Stimulated activated CD8-positive, alpha-beta memory T cell treated with anti-CD3 and anti-CD28 coated beads, Interleukin-15, amount 100 ng/mL, for 48 hours (primary cell): ENCODE results near the gene GGA1.

Source experiments
- DNase-seq, 2 donors: peaks; one replicate each; pipeline ENCODE4 v3.0.0-alpha.2; 2020; ENCODE audit warnings: low read depth in 2 of 2

GGA1 gene

DNA sequence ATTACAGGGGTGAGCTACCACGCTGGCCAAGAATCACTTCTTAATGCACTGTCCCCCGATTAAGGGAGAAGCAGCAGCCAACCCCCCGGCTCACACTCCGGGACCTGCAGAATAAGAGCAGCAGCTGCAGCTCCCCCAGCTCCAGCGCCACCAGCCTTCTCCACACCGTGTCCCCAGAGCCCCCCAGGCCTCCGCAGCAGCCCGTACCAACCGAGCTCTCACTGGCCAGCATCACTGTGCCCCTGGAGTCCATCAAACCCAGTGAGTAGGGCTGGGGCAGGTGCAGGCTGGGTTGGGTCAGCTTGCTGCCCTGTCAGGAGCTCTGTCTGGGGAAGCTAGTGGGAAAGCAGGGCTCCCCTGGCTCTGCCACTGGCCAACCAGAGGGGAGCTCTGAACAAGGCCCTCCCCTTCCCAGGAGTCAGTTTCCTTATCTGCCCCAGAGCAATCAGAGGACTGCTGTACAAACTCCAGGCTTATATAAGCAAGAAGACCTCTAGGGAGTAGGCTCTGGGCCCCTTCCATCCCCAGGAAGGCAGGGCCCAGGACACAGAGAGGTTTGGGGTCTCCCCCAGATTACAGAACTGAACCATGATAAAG, 22.3 kb downstream of the GGA1 start:
- DNase-seq: no peak

DNA sequence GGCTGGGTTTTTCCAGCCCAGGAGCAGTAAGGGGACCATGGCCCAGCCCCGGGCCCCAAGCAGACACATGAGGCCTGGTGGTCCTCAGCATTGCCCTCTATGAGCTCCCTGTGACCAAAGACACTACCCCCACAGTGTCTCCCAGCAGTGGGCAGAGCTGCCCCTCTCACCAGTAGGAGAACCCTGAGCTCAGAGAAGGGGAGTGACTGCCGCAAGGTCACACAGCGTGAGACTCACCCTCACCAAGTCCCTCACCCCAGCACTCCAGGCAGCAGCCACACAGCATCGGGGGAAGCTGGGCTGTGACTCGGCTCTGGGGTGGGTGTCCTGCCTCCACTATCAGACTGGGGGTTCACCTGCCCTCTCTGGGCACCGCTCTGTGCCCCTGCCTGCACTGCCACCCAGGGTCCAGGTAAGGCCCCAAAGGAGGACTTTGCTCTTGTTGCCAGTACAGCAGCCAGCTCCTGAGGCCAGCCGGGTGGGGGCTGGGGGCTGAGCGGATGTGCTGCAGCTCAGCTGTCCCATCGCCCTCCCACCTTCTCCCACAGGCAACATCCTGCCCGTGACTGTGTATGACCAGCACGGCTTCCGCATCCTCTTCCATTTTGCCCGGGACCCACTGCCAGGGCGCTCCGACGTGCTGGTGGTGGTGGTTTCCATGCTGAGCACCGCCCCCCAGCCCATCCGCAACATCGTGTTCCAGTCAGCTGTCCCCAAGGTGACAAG, 23.0 kb downstream of the GGA1 start:
- DNase-seq: no peak

DNA sequence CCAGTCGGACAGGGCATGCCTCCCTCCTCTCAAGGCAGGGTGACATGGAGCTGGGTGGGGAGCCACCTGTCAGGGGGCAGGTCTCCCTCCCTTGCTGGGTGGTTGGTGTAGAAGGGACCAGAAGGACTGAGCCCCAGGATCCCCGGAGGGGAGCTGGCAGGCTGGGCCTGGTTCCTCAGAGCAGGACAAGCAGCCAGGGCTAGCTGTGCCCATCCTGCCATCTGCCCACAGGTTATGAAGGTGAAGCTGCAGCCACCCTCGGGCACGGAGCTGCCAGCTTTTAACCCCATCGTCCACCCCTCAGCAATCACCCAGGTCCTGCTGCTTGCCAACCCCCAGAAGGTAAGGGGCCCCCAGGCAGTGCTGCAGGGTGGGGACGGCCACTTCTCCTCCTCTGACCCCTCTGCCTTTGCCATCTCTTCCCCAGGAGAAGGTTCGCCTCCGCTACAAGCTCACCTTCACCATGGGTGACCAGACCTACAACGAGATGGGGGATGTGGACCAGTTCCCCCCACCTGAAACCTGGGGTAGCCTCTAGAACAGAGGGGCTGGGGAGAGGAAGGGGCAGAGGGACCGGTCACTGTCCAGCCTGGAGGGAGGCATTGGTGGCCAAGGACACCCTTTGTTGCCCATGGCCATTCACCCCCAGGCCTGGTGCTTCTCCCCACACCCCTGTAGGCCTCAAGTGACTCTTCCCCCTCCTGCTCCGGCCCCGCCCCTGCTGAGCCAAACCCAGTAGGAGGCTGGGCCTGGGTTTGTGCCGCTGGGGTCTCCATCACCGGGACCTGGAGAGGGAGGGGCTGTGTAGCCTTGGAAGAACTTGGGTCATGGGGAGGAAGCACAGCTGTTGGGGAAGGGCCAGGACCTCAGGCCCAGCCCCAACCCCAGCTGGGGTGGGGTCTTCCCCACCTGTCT, 23.8 kb downstream of the GGA1 start:
- DNase-seq: no peak

DNA sequence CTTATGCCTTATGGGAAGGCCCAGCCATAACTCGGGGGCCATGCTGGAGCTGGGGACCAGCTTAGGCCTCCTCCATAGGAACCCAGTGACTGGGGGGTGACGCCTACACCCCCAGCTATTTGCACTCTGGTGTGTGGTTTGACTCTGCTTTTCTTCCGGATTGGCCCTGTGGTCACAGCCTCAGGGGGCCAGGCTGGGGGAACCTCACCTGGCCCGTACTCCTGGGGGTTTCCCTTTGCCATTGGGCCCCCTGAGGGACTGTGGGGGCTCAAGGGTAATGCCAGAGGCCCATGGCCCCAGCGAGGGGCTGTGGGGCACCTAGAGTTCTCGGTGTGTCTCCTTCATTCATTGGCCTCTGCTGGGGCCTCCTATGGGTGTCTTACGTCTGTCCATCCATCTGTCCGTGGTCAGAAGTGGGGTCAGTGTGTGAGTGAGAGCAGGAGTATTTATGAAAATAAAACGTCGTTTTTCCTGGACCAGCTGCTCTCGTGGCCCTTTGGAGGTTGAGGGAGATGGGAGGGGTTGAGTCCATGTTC, 24.5 kb downstream of the GGA1 start:
- peak; percentile 61 to 72 for DNase-seq

DNA sequence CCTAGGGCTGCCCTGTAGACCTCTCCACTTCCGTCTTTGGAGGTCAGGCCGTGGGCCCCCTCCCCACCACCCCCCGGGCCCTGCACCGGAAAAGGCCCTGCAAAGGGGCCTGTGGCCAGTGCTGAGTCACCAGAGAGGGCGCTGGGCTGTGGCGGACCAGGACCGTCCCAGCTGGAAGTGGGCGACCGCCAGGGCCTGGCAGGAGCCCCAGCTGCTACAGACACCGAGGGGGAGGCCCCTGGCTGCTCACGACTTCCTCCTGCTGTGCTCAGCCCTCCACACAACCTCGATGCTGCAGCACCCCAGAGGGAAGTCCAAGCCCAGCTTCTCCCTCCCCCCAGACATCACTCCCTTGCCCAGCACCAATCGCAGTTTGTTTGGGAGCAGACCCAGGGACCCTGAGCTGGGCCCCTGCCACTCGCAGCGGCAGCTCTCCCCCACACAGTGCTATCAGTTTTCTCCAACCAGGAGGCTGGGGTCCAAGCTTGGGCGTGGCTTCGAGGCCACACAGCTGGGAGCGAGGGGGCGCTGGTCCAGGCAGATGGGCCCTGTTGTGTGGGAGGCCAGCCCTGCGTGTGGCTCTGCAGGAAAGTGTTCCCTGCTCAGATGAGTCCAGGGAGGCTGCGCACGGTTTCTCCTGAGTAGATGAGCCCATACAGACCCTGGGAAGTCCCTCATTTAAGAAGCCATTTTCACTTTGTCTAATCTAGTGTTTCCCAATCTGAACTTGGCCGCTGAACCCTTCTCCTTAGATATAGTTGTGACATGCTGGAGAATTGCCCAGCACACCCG, 25.2 kb downstream of the GGA1 start:
- peak; percentile 65 to 80 for DNase-seq

DNA sequence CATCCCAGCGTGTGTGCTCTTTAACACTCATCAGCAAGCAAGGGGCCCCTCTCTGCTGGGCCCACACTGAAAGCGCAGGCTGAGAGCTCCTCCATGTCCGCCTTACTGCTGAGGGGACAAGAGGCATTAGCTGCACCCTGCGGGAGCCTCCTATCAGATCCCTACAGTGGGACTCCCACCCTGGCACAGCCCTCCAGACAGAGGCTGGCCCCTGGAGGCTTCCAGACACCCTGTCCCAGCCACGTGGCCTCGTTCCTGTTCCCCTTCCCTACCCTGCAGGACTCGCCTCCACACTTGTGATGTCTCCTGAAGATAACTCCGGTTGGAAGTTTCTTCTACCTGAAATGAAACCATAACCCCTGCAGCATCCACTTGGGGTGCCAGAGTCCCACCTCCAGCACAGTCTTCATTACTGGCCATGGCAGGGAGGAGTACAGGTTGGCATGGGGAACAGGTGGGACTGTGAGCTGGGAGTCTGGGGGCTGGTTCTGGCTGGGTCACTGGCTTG, 25.8 kb downstream of the GGA1 start:
- no peak for DNase-seq

DNA sequence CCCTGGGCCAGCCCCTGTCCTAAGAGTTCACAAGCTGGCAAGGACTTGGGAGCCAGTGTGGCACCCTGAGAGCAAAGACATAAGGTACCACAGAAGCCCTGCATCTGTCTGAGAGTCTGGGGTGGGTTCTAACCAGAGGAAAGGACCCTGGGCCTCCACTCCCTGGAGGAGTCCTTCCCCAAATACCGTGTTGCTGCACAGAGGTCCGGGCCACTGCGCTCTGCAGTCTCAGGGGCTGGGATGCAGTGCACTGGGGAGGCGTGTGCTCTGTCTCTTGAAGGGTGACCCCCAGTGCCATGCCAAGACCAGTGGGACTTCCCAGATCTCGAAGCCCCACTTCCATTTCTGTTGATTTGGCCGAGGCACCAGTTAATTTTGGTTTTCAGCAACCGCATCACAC, 26.5 kb downstream of the GGA1 start:
- DNase-seq: no peak

DNA sequence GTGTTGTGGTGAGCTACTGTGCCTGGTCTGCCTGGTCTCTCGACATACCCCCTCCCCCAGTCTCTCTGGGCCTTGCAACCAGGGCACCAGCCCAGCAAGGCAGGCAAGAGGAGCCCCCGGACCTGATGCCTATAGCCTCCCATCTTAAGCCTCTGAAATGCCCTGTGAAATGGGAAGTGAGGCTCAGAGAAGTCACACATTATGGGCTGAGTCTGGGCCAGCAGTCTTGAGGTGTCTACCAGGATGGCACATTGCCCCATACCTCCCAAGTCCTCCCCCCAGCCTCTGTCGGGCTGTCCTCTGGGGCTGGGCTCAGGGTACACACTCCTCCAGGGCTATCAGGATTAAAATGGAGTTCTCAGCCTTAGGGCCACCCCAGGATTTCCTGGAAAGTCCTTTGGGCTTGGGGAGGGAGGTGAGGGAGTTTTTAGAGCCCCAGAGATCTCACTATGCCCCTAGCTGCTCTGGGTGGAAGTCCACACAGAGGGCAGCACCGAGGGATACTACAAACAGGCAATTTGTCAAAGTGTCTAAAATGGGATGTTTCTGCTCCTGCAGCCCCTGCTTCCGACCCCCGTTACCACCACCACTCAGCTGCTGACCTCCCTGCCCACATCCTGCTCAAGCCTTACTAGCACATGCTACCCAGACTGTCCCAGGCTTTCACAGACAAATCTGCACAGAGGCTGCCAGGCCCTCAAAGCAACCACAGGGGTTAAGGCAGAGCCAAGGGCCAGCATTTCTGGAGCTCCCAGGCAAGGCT, 27.7 kb downstream of the GGA1 start:
- no peak for DNase-seq

DNA sequence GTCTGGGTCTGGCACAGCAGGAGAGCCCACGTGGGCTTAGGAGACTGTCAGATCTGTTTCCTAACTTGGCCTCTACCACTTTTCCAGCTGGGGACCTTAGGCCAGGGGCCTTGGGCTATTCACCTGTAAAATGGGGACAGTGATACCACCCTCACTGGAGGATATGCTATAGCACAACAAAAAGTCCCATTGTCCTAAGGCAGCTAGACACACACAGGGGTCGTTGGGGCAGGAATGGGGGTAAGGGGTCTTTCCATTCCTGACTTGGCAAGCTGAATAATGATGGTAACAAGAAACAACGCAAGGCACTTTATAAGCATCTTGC, 28.3 kb downstream of the GGA1 start:
- no peak for DNase-seq

DNA sequence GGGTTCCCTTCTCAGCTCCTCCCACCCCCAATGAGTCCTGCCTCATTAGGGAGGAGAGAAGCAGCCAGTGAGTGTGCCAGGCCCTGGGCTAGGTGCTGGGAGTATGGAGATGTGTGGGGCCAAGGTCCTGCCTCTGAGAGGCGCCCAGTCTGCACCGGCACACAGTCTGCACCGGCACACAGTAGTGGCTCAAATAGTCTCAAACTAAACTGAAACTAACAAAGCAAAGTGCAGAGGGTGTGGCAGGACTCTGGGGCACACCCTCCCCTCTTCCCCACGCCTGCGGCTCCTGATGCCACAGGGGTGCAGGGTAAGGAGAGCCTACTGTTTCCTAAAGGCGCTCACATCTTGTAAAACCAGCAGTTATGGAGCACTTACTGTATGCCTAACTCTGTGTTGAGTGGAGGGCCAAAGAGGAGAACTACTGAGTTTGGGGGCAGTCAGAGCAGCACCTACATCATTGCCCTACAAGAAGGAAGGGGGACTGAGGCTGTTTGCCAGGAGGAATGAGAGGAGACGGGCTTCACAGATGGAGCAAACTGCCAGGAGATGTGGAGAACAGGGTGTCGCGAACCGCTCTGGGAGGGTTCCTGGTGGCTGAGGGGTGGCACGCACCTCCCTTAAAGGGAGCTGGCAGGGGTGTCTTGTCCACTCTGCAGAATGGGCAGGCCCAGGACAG, 29.9 kb downstream of the GGA1 start:
- DNase-seq: no peak

DNA sequence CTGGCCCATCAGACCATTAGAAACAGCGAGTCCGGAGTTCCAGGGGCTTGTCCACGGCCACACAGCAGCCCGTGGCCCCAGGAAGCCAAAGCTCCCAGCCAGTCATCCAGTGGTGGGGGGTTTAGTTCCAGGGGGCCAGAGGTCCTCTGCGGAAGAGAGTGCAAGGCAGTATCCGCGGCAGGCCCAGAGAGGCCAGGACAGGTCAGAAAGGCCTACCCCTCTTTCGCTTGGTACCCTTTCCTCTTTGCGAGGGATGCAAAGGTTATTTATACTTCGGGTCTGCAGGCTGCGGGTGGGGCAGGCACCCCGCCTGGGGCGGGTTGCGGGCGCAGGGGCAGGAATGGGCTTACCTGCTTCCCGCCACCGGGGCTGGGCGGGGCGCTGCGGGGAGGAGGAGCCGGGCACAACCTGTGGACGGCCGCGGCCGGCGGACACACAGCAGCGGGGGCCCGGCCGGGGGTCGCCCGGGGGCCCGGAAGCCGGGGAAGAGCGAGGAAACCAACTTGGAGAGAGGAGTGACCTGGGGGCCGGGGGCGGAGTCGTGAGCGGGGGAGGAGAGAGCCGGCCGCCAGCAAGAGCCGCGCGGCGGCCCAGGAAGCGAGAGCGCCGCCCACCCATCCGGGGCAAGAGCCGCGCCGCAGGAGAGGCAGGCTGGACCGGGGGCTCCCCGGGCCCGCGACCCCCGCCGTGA, 30.6 kb downstream of the GGA1 start, which contains the start of gene SH3BP1:
SH3BP1 (plus strand) TSS at position 600 of the 691 bp plus-strand sequence. CDS start 119 bp downstream, outside the sequence.
- peak; percentile 53 to 55 for DNase-seq

DNA sequence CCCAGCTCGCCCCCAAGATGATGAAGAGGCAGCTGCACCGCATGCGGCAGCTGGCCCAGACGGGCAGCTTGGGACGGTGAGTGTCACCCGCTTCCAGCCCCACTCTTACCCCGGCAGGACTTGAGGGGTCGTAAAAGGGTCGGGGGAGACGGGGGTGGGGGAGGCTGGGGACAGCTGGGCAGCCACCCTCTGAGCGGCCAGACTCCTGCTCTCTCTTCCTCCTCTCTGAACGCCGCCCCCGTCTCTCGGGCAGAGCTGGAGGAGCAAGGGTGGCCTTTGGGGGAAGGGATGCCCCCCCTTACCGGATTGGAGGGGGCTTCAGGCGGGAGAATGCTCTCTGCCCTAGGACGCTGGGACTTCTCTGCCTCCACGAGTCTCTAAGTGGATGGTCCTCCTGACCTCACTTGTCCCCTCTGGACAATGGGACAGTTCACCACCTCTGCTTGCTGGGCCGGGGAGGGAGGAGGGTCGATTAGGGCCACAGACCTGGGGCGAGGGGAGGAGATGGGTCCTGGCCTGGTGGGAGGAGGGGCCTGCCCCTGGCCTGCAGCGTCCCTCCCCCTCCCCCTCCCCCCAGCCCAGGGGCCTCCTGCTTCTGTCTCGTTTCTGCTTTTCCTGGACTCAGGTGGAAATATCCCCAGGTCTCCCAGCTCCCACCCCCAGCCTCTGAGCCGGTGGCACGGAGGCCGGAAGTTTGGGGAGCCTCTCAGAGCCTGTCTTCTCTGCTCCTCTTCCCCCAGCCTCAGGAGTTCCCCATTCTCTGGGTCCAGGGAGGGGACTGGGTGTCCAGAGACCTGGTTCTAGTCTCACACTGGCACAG, 31.3 kb downstream of the GGA1 start:
- DNase-seq: no peak

DNA sequence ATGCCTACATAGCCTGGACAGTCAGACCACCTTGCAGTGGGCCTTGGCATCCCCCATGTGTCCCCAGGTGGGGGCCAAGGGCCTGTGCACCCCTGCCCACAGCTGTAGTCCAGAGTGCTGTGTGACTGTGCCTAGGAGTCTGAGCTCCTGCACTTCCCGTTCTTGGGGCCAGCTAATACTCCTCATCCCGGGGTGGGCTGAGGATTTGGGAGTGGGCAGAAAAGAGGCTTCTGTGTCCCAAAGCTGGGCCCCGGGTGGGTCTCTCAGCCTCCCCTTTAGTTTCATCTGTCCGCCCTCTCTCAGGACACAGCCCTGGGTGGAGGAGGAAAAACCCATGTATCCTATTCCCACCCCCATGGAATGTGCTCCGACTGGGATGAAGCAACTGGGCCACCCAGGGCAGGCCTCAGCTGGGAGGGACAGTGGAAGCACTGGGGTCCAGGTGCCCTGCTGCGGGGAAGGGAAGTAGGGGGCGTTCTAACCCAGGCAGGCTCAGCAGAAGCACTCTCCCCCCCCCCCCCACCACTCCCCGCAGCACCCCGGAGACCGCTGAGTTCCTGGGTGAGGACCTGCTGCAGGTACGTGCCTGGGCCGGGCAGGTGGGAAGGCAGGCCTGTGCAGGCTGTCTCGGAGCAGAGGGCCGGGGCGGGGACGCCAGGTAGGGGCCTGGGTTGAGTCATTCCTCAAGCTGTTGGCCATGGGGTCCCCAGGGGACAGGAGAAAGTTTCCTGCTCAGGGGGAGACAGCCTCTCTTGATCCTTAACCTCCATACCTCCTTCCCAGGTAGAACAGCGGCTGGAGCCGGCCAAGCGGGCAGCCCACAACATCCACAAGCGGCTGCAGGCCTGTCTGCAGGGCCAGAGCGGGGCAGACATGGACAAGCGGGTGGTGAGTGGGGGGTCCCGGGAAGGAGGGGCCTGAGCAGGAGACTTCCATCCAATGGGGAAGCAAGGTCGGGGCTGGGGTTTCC, 32.2 kb downstream of the GGA1 start:
- DNase-seq: no peak

DNA sequence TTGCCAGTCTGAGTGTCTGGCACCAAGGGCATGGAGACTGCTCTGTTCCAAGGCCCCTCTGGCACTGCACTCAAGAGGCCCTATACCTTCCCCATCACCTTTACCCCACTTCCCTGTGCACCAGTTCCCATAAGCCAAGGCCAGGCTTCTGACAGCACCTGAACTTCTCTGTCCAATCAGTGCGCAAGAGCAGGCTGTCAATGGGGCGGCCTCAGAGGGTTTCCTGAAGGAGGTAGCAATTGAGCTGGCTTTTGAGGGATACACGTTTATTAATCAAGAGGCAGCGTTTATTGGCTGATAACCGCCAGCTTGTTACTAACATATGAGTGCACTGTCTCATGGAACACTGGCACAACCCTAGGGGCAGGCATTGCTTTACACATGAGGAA, 32.9 kb downstream of the GGA1 start:
- DNase-seq: no peak

DNA sequence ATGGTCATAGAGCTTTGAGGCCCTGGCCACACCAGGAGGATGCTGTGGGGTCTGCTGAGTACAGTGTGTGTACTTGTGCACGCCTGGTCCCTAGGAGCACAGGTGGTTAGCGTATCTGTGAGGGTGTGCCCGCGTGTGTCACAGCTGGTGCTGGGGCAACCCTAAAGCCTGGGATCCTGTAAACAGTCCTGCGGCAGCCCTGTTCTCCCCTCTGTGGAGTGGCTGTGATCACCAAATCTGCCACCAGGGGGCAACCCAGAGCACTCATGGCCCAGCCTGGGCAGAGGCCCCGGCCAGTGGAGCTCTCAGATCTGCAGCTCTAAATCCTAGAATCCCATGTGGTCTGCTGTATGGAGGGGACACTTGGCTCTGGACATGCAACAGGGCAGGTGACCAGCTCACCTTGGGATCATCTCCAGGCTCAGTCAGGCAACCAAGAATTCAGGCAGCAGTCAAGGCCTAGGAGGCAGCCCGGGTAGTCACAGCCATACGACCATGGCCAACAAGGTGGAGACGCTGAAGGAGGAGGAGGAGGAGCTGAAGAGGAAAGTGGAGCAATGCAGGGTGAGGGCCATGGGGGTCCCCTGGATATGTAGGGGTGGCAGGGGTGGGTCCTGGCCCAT, 34.7 kb downstream of the GGA1 start:
- peak; percentile 71 to 73 for DNase-seq

DNA sequence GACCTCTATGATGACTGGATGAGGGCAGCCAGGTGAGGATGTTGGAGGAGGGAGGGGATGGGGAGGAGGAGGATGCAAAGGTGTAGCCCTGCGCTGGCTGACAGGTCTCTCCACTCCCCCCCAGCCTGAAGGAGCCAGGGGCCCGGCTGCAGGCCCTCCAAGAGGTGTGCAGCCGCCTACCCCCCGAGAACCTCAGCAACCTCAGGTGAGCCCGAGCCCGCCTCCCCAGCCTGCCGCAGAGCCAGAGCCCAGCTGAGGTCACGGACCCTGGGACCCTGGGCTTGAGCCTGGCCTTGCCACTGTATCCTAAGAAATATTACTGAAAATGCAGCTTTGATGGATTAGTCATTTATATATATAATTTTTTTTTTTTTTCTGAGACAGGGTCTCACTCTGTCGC, 38.7 kb downstream of the GGA1 start:
- DNase-seq: no peak

DNA sequence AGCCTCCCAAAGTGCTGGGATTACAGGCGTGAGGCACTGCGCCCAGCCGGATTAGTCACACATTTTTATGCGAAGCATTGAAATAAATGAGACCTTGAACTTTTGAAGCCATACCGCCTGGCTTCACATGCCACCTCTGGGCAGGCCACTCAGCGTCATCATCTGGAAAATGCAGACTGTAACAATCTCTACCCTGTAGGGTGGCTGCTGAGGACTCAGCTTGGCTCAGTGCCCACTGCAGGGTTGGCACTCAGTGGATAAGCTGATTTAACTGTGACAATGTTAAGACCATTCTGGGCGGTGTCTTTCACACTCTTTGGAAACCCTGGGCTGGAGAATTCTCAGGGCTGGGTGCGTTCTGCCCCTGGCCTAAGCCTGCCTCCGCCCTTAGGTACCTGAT, 39.3 kb downstream of the GGA1 start:
- no peak for DNase-seq
